Mesenchymal stem cell (in vitro differentiated cells and primary cell): ENCODE measurements around the gene TIAM2.

Experiments
- DNase-seq: peaks from one replicate; pipeline ENCODE4 v3.0.0-alpha.2; 2013
- H2AFZ ChIP-seq: one replicate; pipeline ENCODE4 v1.6.1; 2013; ENCODE audit warnings: low read depth, mild to moderate bottlenecking, control low read depth, inconsistent platforms, low read length, moderate library complexity
- H2AK5ac ChIP-seq: 2 replicates; pipeline ENCODE4 v1.6.1; 2013; ENCODE audit warnings: low read length, moderate library complexity, mild to moderate bottlenecking, inconsistent platforms; ENCODE audit not compliant: severe bottlenecking
- H2BK120ac ChIP-seq: one replicate; pipeline ENCODE4 v1.6.1; 2013; ENCODE audit warnings: low read depth, mild to moderate bottlenecking, inconsistent platforms, low read length, moderate library complexity
- H2BK12ac ChIP-seq, 2 experiments: one replicate each; pipeline ENCODE4 v1.6.1; 2013; ENCODE audit warnings: inconsistent platforms in 2 of 2, low read length in 2 of 2, mild to moderate bottlenecking in 2 of 2, moderate library complexity in 2 of 2, control low read depth in 1 of 2
- H2BK15ac ChIP-seq: one replicate; pipeline ENCODE4 v1.6.1; 2013; ENCODE audit warnings: mild to moderate bottlenecking, low read depth, inconsistent platforms; ENCODE audit not compliant: poor library complexity, severe bottlenecking
- H2BK5ac ChIP-seq: 2 replicates; pipeline ENCODE4 v1.6.1; 2013; ENCODE audit warnings: low read depth, mild to moderate bottlenecking, low read length, control low read depth, inconsistent platforms; ENCODE audit not compliant: poor library complexity, severe bottlenecking
- H3K14ac ChIP-seq, 2 experiments: one replicate each; pipeline ENCODE4 v1.6.1; 2013; ENCODE audit warnings: inconsistent platforms in 2 of 2, low read length in 2 of 2, control low read depth in 1 of 2, mild to moderate bottlenecking in 1 of 2, moderate library complexity in 1 of 2
- H3K18ac ChIP-seq, 2 experiments: one replicate each; pipeline ENCODE4 v1.6.1; 2013; ENCODE audit warnings: inconsistent platforms in 2 of 2, low read length in 2 of 2, control low read depth in 1 of 2, low read depth in 1 of 2, mild to moderate bottlenecking in 1 of 2
- H3K23ac ChIP-seq, 2 experiments: one replicate each; pipeline ENCODE4 v1.6.1; 2013; ENCODE audit warnings: inconsistent platforms in 2 of 2, low read length in 2 of 2, mild to moderate bottlenecking in 2 of 2, moderate library complexity in 2 of 2, control low read depth in 1 of 2
- H3K27ac ChIP-seq: 2 replicates; pipeline ENCODE4 v1.5.1; 2013; ENCODE audit warnings: mild to moderate bottlenecking, moderate library complexity, low read length, control low read depth, inconsistent platforms; ENCODE audit not compliant: poor library complexity, severe bottlenecking
- H3K27me3 ChIP-seq, 2 experiments: 2 replicates each; pipeline versions ENCODE4 v1.6.1 to v1.7.0; 2013; ENCODE audit warnings: low read length in 2 of 2, mild to moderate bottlenecking in 2 of 2, moderate library complexity in 2 of 2, control low read depth in 1 of 2, inconsistent platforms in 1 of 2; ENCODE audit not compliant: control insufficient read depth in 1 of 2, insufficient read depth in 1 of 2
- H3K36me3 ChIP-seq, 2 experiments: 2 replicates each; pipeline versions ENCODE4 v1.6.1 to v1.7.0; 2013; ENCODE audit warnings: low read length in 2 of 2, control low read depth in 1 of 2, inconsistent platforms in 1 of 2, low read depth in 1 of 2, mild to moderate bottlenecking in 1 of 2; ENCODE audit not compliant: insufficient read depth in 2 of 2, control insufficient read depth in 1 of 2
- H3K4ac ChIP-seq, 2 experiments: one replicate each; pipeline ENCODE4 v1.6.1; 2013; ENCODE audit warnings: inconsistent platforms in 2 of 2, low read length in 2 of 2, mild to moderate bottlenecking in 2 of 2, moderate library complexity in 2 of 2, control low read depth in 1 of 2, low read depth in 1 of 2
- H3K4me1 ChIP-seq: 2 replicates; pipeline ENCODE4 v1.6.1; 2013; ENCODE audit warnings: low read depth, low read length, control low read depth; ENCODE audit not compliant: control insufficient read depth, insufficient read depth
- H3K4me2 ChIP-seq: 2 replicates; pipeline ENCODE4 v1.6.1; 2013; ENCODE audit warnings: low read length, mild to moderate bottlenecking, inconsistent platforms; ENCODE audit not compliant: poor library complexity, severe bottlenecking
- H3K4me3 ChIP-seq, 2 experiments: 2 replicates each; pipeline versions ENCODE4 v1.5.1 to v1.7.0; 2013; ENCODE audit warnings: low read length in 2 of 2, mild to moderate bottlenecking in 2 of 2, control low read depth in 1 of 2, low read depth in 1 of 2; ENCODE audit not compliant: insufficient read depth in 1 of 2
- H3K79me1 ChIP-seq: replicated peaks from 2 replicates; pipeline ENCODE4 v1.6.1; 2013; ENCODE audit warnings: mild to moderate bottlenecking, control low read depth, low read length, inconsistent platforms; ENCODE audit not compliant: poor library complexity, severe bottlenecking
- H3K9ac ChIP-seq: 2 replicates; pipeline ENCODE4 v1.7.0; 2013; ENCODE audit warnings: mild to moderate bottlenecking, low read length, moderate library complexity
- H3K9me3 ChIP-seq: 2 replicates; pipeline ENCODE4 v1.7.0; 2013; ENCODE audit warnings: mild to moderate bottlenecking, low read length; ENCODE audit not compliant: control insufficient read depth
- H4K8ac ChIP-seq: one replicate; pipeline ENCODE4 v1.6.1; 2013; ENCODE audit warnings: inconsistent platforms, mild to moderate bottlenecking, low read length, moderate library complexity
- H4K91ac ChIP-seq: one replicate; pipeline ENCODE4 v1.6.1; 2013; ENCODE audit warnings: mild to moderate bottlenecking, low read length, inconsistent platforms
- WGBS: methylation state at CpG from one replicate; pipeline ENCODE4 v1.1.7; 2013; ENCODE audit warnings: mixed read lengths; 5-methylcytosine and 5-hydroxymethylcytosine counted together

The TIAM2 gene

DNA sequence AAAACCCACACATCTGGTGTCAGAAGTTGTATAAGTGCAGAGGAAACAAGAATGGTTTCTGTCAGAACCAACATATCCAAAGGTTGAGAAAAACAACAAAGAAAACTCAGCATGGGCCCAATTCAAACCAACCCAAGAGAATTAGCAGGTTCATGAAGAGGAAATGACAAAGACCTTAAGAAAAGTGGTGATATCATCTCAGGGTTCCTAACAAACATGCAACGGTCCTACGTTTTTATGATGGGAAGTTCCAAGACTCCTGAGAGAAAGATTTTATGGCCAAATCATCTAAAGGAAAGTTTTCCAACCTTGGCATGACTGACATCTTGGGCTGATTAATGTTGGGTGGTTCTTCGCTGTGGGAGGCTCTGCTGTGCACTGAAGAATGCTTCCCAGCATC, 296.2 kb downstream of the TIAM2 start:
- Histone ChIP-seq H3K18ac (no peak overlapping the region), H3K9ac (no peak overlapping the region)

DNA sequence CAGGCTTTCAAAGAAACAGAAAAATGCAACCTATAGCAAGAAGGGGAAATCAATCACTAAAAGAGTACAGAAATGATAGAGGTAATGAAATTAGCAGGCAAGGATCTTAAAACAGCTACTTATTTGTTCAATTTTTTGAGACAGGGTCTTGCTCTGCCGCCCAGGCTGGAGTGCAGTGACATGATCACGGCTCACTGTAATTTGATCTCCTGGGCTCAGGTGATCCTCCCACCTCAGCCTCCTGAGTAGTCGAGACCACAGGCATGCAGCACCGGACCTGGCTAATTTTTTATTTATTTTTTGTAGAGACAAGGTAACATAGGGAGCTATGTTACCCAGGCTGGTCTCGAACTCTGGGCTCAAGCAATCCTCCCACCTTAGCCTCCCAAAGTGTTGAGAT, 297.6 kb downstream of the TIAM2 start:
- Histone ChIP-seq H3K27me3 (no peaks in the 10 kb centered on the region), H4K91ac (no peak overlapping the region), H2BK120ac (no peak overlapping the region), H4K8ac (no peak overlapping the region), H2BK12ac (no peak overlapping the region), H3K23ac (no peak overlapping the region), H2BK5ac (no peak overlapping the region), H3K14ac (no peak overlapping the region), H3K79me1 (peaks cover 15% of the 10 kb centered on the region), H3K18ac (peak overlapping the region in 1 of 2 experiments; percentile 3), H3K9me3 (no peaks in the 10 kb centered on the region), H2BK15ac (no peak overlapping the region), H3K9ac (no peak overlapping the region), H2AK5ac (no peak overlapping the region), H3K27ac (no peak overlapping the region), H2AFZ (no peak overlapping the region), H3K4ac (no peak overlapping the region), H3K36me3 (peaks cover 8 to 45% of the 10 kb centered on the region in 2 experiments), H3K4me1 (peaks cover 6% of the 10 kb centered on the region), H3K4me2 (no peak overlapping the region), H3K4me3 (no peak overlapping the region)
- WGBS, result 100% methylated on average over 3 of the region's 5 CpGs
- no peak for DNase-seq

More for the DNA sequence above, 296.2 kb downstream of the TIAM2 start:
- no peak overlapping the region for H2AFZ ChIP-seq
- H2AK5ac ChIP-seq, result no peak overlapping the region
- no peak overlapping the region for H2BK120ac ChIP-seq
- peak overlapping the region in 1 of 2 experiments; percentile 43 for H3K4ac ChIP-seq
- H4K8ac ChIP-seq, result no peak overlapping the region
- no peak overlapping the region for H2BK12ac ChIP-seq
- H3K27ac ChIP-seq, result no peak overlapping the region
- peaks cover 6% of the 10 kb centered on the region for H3K4me1 ChIP-seq
- no peaks in the 10 kb centered on the region for H3K27me3 ChIP-seq
- H3K14ac ChIP-seq, result no peak overlapping the region
- H3K23ac ChIP-seq, result no peak overlapping the region
- no peaks in the 10 kb centered on the region for H3K9me3 ChIP-seq
- H3K36me3 ChIP-seq, result peaks cover 5 to 33% of the 10 kb centered on the region in 2 experiments
- DNase-seq, result no peak
- no peak overlapping the region for H3K4me2 ChIP-seq
- no peak overlapping the region for H2BK5ac ChIP-seq
- no peak overlapping the region for H2BK15ac ChIP-seq
- H4K91ac ChIP-seq, result no peak overlapping the region
- WGBS, result 69% methylated on average over 3 of the region's 3 CpGs
- H3K4me3 ChIP-seq, result no peak overlapping the region
- peaks cover 15% of the 10 kb centered on the region for H3K79me1 ChIP-seq

DNA sequence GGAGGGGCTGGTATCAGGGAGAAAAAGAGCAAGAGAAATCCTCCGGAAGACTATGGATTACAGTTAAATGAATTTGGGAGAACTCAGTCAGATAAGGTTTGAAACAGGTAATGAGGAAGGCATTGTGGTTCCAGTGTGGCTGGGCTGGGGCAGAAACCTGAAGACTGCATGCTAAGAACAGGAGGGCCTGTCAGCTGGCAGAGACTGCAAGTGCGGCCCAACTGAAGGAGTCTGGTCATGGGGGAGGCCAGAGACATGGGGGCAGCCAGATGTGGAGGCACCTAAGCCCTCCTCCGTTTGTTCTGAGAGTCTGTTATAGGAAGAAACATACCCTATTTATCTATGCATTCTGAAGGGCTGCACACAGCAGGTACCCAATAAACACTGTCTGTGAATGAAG, 302.6 kb downstream of the TIAM2 start:
- Histone ChIP-seq H3K9ac (no peak overlapping the region), H3K14ac (no peak overlapping the region), H3K27ac (no peak overlapping the region), H4K8ac (no peak overlapping the region), H3K36me3 (peaks cover 3 to 41% of the 10 kb centered on the region in 2 experiments), H2BK120ac (no peak overlapping the region), H3K23ac (no peak overlapping the region), H3K4me2 (no peak overlapping the region), H3K18ac (no peak overlapping the region), H2BK15ac (no peak overlapping the region), H3K4ac (no peak overlapping the region), H3K4me1 (no peaks in the 10 kb centered on the region), H2AFZ (no peak overlapping the region), H2BK12ac (no peak overlapping the region), H2AK5ac (no peak overlapping the region), H3K9me3 (no peaks in the 10 kb centered on the region), H2BK5ac (no peak overlapping the region), H3K4me3 (no peak overlapping the region), H3K27me3 (no peaks in the 10 kb centered on the region), H3K79me1 (peaks cover 10% of the 10 kb centered on the region), H4K91ac (no peak overlapping the region)
- no peak for DNase-seq
- 90% methylated on average over 2 of the region's 3 CpGs for WGBS

DNA sequence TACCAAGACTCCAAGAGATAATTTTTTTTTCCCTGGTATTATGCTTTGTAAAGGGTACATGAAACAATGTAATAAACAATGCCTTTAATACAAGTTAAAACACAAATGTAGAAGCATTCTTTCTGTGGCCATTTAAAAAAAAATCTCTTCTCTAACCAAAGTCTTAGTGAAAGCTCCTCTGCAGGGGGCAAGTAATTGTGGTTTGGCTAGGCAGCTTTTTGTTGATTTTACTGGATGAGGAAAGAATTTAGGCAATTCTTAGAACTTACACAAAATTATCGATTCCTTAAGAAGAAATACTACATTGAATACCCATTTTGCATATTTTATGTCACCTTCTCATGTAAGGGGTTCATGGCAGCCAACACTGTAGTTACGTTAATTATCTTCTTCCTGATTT, 306.8 kb downstream of the TIAM2 start:
- H3K36me3 ChIP-seq, result peaks cover 3 to 44% of the 10 kb centered on the region in 2 experiments
- H3K9ac ChIP-seq, result no peak overlapping the region
- no peak overlapping the region for H2BK12ac ChIP-seq
- H2BK120ac ChIP-seq, result no peak overlapping the region
- no peak overlapping the region for H3K18ac ChIP-seq
- DNase-seq, result peak; percentile 39
- no peaks in the 10 kb centered on the region for H3K9me3 ChIP-seq
- H2AFZ ChIP-seq, result no peak overlapping the region
- no peaks in the 10 kb centered on the region for H3K27me3 ChIP-seq
- H3K4me1 ChIP-seq, result no peaks in the 10 kb centered on the region
- H3K79me1 ChIP-seq, result peaks cover 9% of the 10 kb centered on the region
- H3K14ac ChIP-seq, result no peak overlapping the region
- H3K27ac ChIP-seq, result no peak overlapping the region
- no peak overlapping the region for H4K91ac ChIP-seq
- H3K23ac ChIP-seq, result no peak overlapping the region
- H3K4me2 ChIP-seq, result no peak overlapping the region
- no peak overlapping the region for H2AK5ac ChIP-seq
- H3K4ac ChIP-seq, result no peak overlapping the region
- no peak overlapping the region for H3K4me3 ChIP-seq
- H2BK5ac ChIP-seq, result no peak overlapping the region
- WGBS, result no CpG with 5 or more reads among the region's 2 CpGs
- H2BK15ac ChIP-seq, result no peak overlapping the region
- H4K8ac ChIP-seq, result no peak overlapping the region
